ENCODE data around the gene KRCC1. TPM values are rescaled to one million over a fixed set of nuclear protein-coding genes. Genes with fewer than 3 reads are reported as not detected.

Gene KRCC1
- total RNA-seq, 2 experiments from 2014 or later: 10.7 to 11.9 TPM

- POLR2A ChIA-PET: no interaction called here
Observed at GRCh38 chr2:88080545-88080944, 25.0 kb upstream of the KRCC1 start.

GRCh38 chr2:88078643-88079172, 23.1 kb upstream of the KRCC1 start:
- CTCF ChIA-PET: no interaction called here
- POLR2A ChIA-PET: no interaction called here

More at GRCh38 chr2:88080545-88080944, 25.0 kb upstream of the KRCC1 start:
- CTCF ChIA-PET: no interaction called here

- CTCF ChIA-PET: interaction anchor here (0.7 kb wide), 1 partner anchor 83 kb away, joined by 3 read pairs; no protein-coding TSS in a partner anchor
- POLR2A ChIA-PET: no interaction called here
Observed at GRCh38 chr2:88077080-88077479, 21.5 kb upstream of the KRCC1 start.

GRCh38 chr2:88074854-88075292, 19.3 kb upstream of the KRCC1 start:
- CTCF ChIA-PET: no interaction called here
- POLR2A ChIA-PET: no interaction called here

GRCh38 chr2:88074150-88074549, 18.6 kb upstream of the KRCC1 start:
- ChIA-PET POLR2A (no interaction called here), CTCF (no interaction called here)

GRCh38 chr2:88071365-88071764, 15.8 kb upstream of the KRCC1 start:
- ChIA-PET CTCF (interaction anchor here (2.0 kb wide), 1 partner anchor 11 kb away, joined by 4 read pairs; no protein-coding TSS in a partner anchor), POLR2A (no interaction called here)

GRCh38 chr2:88070055-88070454, 14.5 kb upstream of the KRCC1 start:
- CTCF ChIA-PET: interaction anchor here (2.0 kb wide), 1 partner anchor 10 kb away, joined by 4 read pairs; no protein-coding TSS in a partner anchor
- POLR2A ChIA-PET: no interaction called here

GRCh38 chr2:88069117-88069516, 13.5 kb upstream of the KRCC1 start:
- ChIA-PET POLR2A (no interaction called here), CTCF (interaction anchor here (1.3 kb wide), 1 partner anchor 9 kb away, joined by 5 read pairs; no protein-coding TSS in a partner anchor)

GRCh38 chr2:88068044-88068443, 12.5 kb upstream of the KRCC1 start:
- POLR2A ChIA-PET: no interaction called here
- CTCF ChIA-PET: interaction anchor here (0.7 kb wide), 1 partner anchor 59 kb away, joined by 3 read pairs; no protein-coding TSS in a partner anchor

GRCh38 chr2:88067598-88067997, 12.0 kb upstream of the KRCC1 start, which contains the start of gene SMYD1:
SMYD1 (plus strand) TSS chr2:88067825; CDS start chr2:88067865, 40 bp downstream.
- POLR2A ChIA-PET: no interaction called here
- CTCF ChIA-PET: no interaction called here

GRCh38 chr2:88067189-88067588, 11.6 kb upstream of the KRCC1 start:
- ChIA-PET CTCF (no interaction called here), POLR2A (no interaction called here)

- ChIA-PET POLR2A (no interaction called here), CTCF (no interaction called here)
Observed at GRCh38 chr2:88066543-88066942, 11.0 kb upstream of the KRCC1 start.

GRCh38 chr2:88061295-88061694, 5.7 kb upstream of the KRCC1 start:
- POLR2A ChIA-PET: no interaction called here
- CTCF ChIA-PET: interaction anchor here (0.9 to 3.6 kb wide), 7 partner anchors 15 to 130 kb away, joined by 3 to 39 read pairs (median 4); partner anchors contain the start of gene THNSL2

GRCh38 chr2:88060907-88061275, 5.3 kb upstream of the KRCC1 start:
- CTCF ChIA-PET: interaction anchor here (0.8 to 3.6 kb wide), 16 partner anchors 8 to 131 kb away, joined by 3 to 39 read pairs (median 4); partner anchors contain the start of gene THNSL2
- POLR2A ChIA-PET: interaction anchor here (1.0 kb wide), 1 partner anchor 44 kb away, joined by 3 read pairs; the partner anchor contains the start of gene RNU2-63P

GRCh38 chr2:88059979-88060906, 4.7 kb upstream of the KRCC1 start:
- POLR2A ChIA-PET: interaction anchor here (1.0 kb wide), 2 partner anchors 44 to 109 kb away, joined by 3 to 4 read pairs; partner anchors contain the start of genes RNU2-63P and THNSL2
- CTCF ChIA-PET: interaction anchor here (0.7 to 3.6 kb wide), 19 partner anchors 9 to 131 kb away, joined by 3 to 39 read pairs (median 4); partner anchors contain the start of gene THNSL2

GRCh38 chr2:88058191-88058590, 2.6 kb upstream of the KRCC1 start:
- ChIA-PET POLR2A (no interaction called here), CTCF (no interaction called here)

- CTCF ChIA-PET: interaction anchor here (1.0 kb wide), 1 partner anchor 103 kb away, joined by 3 read pairs; no protein-coding TSS in a partner anchor
- POLR2A ChIA-PET: no interaction called here
Observed at GRCh38 chr2:88057437-88057844, 1.9 kb upstream of the KRCC1 start.

GRCh38 chr2:88054782-88055370, 707 bp downstream of the KRCC1 start:
- ChIA-PET CTCF (interaction anchor here (0.6 kb wide), 1 partner anchor 16 kb away, joined by 3 read pairs; no protein-coding TSS in a partner anchor), POLR2A (interaction anchor here (1.0 kb wide), 1 partner anchor 38 kb away, joined by 7 read pairs; the partner anchor contains the start of gene RNU2-63P)

- ChIA-PET POLR2A (interaction anchor here (1.0 kb wide), 1 partner anchor 38 kb away, joined by 7 read pairs; the partner anchor contains the start of gene RNU2-63P), CTCF (interaction anchor here (0.6 kb wide), 1 partner anchor 16 kb away, joined by 3 read pairs; no protein-coding TSS in a partner anchor)
Observed at GRCh38 chr2:88053934-88054781, 1.4 kb downstream of the KRCC1 start.
